ENCODE results near the gene CNTN4.

- TF ChIP-seq CTCF (IDR thresholded peaks at IDR 0.05; ENCODE audit: low read depth, low read length) (no peak), EZH2phosphoT487 (IDR thresholded peaks at IDR 0.05; ENCODE audit: low read depth) (no peak)
Measured at GRCh38 chr3:2599471-2599870, 500.8 kb downstream of the CNTN4 start.

Measured in OCI-LY3 (cell line).